GM21367 (cell line): ENCODE measurements around the gene AFF2.

Experiments used
- ATAC-seq: cut with Tn5 transposase; IDR thresholded peaks from one replicate; pipeline ENCODE4 v1.9.1; 2021; ENCODE audit not compliant: unreplicated experiment

Gene AFF2

GRCh38 chrX:148995661-148996060, 495.2 kb downstream of the AFF2 start:
- no peak for ATAC-seq

GRCh38 chrX:149002320-149002719, 501.9 kb downstream of the AFF2 start:
- ATAC-seq, result no peak

GRCh38 chrX:149003863-149004660, 503.6 kb downstream of the AFF2 start:
- ATAC-seq, result no peak

- no peak for ATAC-seq
Observed at GRCh38 chrX:149004936-149005335, 504.5 kb downstream of the AFF2 start.

- no peak for ATAC-seq
Observed at GRCh38 chrX:149006235-149006634, 505.8 kb downstream of the AFF2 start.

GRCh38 chrX:149007423-149007822, 507.0 kb downstream of the AFF2 start:
- ATAC-seq, result no peak

- no peak for ATAC-seq
Observed at GRCh38 chrX:149010013-149010852, 509.8 kb downstream of the AFF2 start.

GRCh38 chrX:149010853-149011224, 510.4 kb downstream of the AFF2 start:
- ATAC-seq, result no peak

GRCh38 chrX:149013081-149013480, 512.7 kb downstream of the AFF2 start:
- no peak for ATAC-seq

GRCh38 chrX:149021159-149021558, 520.7 kb downstream of the AFF2 start:
- no peak for ATAC-seq

GRCh38 chrX:149022485-149022884, 522.1 kb downstream of the AFF2 start:
- ATAC-seq, result no peak

GRCh38 chrX:149032449-149032848, 532.0 kb downstream of the AFF2 start:
- ATAC-seq, result no peak

GRCh38 chrX:149036086-149036485, 535.7 kb downstream of the AFF2 start:
- ATAC-seq, result no peak

- ATAC-seq, result no peak
Observed at GRCh38 chrX:149037281-149037870, 537.0 kb downstream of the AFF2 start.

- no peak for ATAC-seq
Observed at GRCh38 chrX:149039057-149039456, 538.6 kb downstream of the AFF2 start.

- ATAC-seq, result no peak
Observed at GRCh38 chrX:149040873-149041535, 540.6 kb downstream of the AFF2 start.

- ATAC-seq, result no peak
Observed at GRCh38 chrX:149043401-149043800, 543.0 kb downstream of the AFF2 start.

GRCh38 chrX:149044471-149044870, 544.1 kb downstream of the AFF2 start:
- no peak for ATAC-seq

GRCh38 chrX:149045645-149046210, 545.3 kb downstream of the AFF2 start:
- ATAC-seq, result no peak
